Activated CD4-positive, alpha-beta T cell treated with anti-CD3 and anti-CD28 coated beads for 48 hours (primary cell): ENCODE data around the gene HPSE.
"Not testable (repeated sequence)": the region's sequence is repeated elsewhere in the genome, so short reads cannot be mapped to it uniquely, and the experiment has no call there.

Experiments
- DNase-seq: peaks from one replicate; pipeline ENCODE4 v3.0.0-alpha.2; 2020

The HPSE gene

DNA sequence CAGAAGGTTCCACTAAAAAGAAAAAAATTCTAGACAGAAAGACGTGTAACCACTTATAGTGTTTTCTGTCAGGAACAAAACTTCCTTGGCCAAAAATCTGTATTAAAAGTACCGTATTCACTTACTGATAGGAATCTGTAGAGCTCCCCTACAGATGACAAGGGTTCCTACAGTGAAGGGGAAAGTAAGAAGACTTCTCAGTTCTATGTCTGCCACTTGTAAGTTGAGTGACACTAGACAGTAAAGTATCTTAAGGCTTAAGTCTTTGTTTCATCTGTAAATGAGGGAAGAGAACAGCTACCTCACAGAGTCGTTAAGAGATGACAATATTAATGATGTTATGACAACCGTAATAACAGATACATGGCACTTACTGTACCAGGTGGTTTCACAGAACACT lies 53.3 kb downstream of the HPSE start:
- no peak for DNase-seq

DNA sequence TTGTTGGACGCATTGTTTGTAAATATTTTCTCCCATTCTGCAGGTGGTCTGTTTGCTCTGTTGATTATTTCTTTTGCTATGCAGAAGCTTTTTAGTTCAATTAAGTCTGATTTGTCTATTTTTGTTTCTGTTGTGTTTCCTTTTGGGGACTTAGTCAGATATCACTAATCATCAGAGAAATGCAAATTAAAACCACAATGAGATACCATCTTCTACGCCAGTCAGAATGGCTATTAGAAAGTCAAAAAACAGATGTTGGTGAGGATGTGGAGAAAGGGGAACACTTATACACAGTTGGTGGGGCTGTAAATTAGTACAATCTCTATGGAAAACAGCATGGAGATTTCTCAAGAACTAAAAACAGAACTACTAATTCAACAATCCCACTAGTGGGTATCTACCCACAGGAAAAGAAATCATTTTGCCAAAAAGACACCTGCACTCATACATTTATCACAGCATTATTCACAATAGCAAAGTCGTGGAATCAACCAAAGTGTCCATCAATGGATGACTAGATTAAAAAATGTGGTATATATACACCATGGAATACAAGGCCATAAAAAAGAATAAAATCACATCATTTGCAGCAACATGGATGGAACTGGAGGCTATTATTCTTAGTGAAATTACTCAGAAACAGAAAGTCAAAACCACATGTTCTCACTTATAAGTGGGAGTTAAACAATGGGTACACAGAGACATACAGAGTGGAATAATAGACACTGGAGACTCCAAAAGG lies 58.2 kb downstream of the HPSE start:
- DNase-seq = no peak

DNA sequence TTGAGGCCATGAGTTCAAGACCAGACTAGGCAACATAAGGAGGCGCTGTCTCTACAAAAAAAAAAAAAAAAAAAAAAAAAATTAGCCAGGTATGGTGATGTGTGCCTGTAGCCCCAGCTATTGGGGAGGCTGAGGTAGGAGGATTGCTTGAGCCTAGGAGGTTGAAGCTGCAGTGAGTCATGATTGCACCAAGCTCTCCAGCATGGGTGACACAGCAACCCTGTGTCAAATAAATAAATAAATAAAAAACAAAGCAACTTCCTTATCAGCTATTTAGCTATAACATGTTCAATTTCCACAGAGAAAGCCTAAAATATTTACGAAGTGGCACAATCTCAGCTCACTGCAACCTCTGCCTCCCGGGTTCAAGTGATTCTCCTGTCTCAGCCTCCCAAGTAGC lies 60.7 kb downstream of the HPSE start:
- not testable (repeated sequence) for DNase-seq

GRCh38 chr4:83272900-83273299 lies 61.7 kb downstream of the HPSE start:
- DNase-seq = no peak

DNA sequence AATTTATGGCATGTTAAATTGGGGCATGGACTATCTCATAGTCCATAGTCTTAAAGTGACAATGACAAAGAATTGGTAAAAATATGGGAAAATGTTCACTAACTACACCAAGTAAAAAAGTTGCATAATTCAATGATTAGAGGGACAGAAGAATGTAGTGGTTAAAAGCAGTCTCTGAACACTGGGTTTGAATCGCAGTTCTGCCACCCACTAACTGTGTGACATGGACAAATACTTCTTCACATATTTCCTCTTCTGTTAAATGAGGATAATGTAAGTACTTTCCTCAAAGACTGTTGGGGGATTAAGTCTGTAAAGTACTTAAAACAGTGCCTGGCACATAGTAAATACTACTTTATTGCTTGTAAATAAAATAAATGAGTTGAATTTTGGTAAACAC lies 65.4 kb downstream of the HPSE start:
- DNase-seq = no peak

DNA sequence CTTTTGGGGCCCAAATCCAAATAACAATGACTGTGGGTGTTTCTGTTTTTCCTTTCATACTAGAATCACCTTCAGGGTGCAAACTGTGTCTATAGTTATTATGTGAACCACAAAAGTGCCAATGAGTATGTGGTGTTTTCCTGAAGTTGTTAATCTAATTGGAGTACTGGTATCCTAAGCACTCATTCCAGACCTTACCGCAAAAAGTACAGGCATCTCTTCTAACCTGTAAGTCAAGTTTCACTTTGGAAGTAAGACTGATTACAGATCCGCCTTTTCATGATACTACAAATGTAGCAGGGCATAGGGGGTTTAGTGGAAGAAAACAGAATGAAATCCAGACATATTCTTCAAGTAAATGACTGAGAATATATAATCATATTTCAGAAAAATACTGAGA lies 66.2 kb downstream of the HPSE start:
- DNase-seq = no peak

GRCh38 chr4:83267830-83268475 lies 66.7 kb downstream of the HPSE start:
- DNase-seq = no peak

DNA sequence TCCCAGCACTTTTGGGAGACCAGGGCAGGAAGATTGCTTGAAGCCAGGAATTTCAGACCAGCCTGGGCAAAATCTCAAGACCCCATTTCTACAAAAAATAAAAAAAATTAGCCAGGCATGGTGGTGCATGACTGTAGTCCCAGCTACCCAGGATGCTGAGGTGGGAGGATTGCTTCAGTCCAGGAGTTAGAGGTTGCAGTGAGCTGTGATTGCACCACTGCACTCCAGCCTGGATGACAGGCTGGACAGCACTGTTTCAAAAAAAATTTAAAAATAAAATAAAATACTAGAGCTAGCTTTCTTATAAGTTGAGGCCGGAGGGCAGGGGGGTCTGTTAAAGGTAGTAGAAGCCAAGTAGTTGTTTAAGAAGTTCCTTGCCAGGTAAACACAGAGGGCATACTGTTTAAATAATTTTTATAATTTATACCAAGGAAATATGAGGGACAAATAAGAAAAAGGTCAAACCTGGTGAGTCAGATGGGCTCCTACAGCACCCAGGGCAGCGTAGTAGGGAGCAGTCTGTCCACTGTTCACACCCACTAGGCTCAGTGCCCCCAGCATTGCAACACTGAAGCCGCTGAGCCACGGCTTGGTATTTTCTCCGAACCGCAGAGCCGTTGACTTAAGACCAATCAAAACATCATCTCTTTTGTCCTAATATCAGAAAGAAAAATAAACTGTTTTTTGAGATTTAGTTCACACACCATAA lies 67.4 kb downstream of the HPSE start:
- no peak for DNase-seq

GRCh38 chr4:83266689-83267088 lies 68.0 kb downstream of the HPSE start:
- no peak for DNase-seq

DNA sequence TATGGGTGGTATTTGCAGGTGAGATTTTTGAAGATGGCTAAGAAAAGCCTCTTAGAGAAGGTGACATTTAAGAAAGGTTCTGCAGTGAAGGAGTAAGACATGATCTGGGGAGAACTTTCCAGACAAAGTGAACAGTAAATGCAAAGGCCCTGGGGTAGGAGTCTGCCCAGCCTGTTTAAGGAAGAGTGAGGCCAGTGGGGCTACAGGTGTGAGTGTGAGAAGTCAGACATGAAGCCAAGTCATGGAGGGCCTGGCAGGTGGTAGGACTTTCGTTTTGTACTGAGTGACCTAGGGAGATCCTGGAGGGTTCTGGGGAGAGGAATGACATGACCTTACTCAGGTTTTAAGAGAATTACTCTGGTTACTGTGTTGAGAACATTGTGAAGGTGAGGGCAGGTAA lies 71.5 kb downstream of the HPSE start:
- no peak for DNase-seq

- no peak for DNase-seq
Measured at GRCh38 chr4:83262682-83263081, 72.0 kb downstream of the HPSE start.

- DNase-seq = no peak
Measured at GRCh38 chr4:83261307-83261706, 73.3 kb downstream of the HPSE start.

GRCh38 chr4:83259586-83259985 lies 75.1 kb downstream of the HPSE start:
- no peak for DNase-seq

DNA sequence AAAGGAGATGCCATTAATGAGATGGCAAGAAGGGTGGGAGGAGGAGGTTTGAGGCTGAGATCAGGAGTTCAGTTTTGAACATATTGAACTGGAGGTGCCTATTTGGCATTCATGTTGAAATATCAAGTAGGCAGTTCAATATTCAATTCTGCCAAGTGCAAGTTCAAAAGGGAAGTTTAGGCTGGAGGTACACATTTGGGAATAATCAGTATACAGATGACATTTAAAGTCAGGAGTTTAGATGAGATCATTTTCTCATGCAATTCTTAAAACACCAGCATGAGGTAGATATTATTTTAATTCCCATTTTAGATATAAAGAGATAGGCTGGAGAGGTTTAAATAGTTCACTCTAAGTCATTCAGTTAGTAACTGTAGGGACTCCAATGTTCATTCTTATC lies 76.2 kb downstream of the HPSE start:
- DNase-seq = no peak

GRCh38 chr4:83257811-83258210 lies 76.8 kb downstream of the HPSE start:
- no peak for DNase-seq

DNA sequence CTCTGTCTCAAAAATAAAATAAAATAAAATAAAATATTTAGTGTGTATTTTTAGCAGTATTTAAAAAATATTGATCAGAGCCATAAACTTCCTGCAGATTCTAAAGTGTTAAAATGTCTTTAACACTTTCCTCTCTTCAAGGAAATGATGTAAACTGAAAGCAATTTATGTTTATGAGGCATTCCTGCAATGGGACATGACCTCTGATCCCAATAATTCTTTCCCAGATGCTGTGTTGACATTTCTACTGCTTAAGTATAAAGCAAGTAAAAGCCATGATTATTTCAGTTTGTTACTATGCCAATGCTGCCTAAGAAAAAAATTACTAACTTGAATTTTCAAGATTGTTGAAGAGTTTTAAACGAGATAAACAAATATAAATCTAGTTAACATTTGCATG lies 79.1 kb downstream of the HPSE start:
- no peak for DNase-seq

- DNase-seq = peak; percentile 79
Measured at GRCh38 chr4:83252782-83253405, 81.8 kb downstream of the HPSE start.

DNA sequence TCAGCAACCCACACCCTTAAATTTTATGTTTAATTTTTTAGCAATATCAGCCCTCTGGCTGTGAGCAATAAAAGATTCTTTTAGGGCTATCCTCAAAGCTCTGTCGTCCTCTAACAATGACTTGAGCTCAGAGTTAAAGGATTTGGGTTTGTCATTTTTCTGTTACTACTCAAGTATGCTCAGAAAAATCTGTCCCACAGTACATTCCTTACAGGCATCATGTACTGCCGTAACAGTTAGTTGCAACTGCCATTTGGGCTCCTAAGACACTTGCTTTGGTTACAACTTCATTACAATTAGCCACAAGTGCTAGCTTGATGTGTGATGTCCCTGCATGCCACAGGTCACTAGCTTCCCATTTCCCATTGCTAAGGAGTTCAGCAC lies 83.2 kb downstream of the HPSE start:
- DNase-seq = no peak

GRCh38 chr4:83250687-83251446 lies 83.8 kb downstream of the HPSE start:
- DNase-seq = no peak

DNA sequence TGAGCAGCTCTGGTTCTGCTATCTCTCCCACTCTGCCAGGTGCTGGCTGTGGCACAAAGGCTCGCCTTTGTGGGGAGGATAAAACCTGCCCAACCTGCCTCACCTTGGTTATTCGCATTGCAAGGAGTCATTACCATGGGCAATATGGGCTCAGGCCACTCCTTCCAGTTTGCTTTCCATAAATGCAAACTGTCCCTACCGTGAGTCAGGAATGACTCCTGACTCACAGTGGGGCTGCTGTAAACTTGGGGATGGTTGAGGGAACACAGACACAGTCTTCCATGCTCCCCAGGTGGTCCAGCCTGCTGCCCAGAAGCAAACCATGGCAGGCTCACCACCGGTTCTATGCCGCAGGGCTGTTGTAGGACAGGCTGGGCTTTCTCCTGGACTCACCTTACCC lies 86.2 kb downstream of the HPSE start:
- no peak for DNase-seq

DNA sequence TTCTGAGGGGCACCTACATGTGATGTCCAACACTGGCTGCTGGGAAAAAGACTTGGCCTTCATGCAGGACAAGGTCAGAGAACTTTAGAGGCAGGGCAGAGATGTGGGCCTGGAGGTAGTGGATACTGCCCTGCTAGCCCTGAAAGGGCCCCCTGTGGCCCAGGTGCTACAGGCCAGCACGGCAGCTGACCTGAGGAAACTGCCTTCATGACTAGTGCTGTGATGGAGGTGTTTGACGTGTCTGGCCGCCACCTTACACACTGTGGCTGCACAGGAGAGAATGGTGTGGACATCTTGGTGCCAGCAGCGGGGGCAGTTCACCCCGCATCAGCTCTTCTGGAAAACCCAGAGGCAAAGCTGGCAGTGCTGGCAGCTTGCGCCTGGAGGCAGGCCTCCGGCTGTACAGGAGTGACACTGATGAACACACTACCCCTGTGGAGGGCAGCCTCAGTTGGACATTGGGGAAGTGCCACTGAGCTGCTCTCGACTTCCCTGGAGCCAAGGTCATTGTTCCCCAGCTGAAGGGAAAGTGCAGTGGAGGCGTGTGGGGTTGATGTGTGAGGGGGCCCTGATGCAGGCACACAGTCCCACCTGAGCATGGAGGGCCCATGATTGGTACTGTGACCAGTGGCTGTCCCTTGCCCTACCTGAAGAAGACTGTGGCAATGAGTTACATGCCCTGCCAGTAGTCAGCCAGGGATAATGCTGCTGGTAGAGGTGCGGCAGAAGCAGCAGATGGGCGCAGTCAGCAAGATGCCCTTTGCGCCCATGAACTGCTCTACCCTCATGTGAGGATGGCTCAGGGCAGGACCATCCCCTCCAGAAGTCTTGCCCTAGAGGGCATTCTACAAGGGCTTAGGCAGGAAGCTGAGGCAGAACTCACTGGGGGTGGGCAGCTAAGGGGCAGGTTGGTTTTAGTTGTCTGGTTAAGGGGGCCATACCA lies 87.0 kb downstream of the HPSE start:
- no peak for DNase-seq
